Hepatocyte (in vitro differentiated cells): Measurements from ENCODE around the gene OOSP3.

Experiments used
- CTCF ChIP-seq: fragments of 200-600 bp; sonication (generic); IDR thresholded peaks from 2 replicates; pipeline ENCODE4 v1.5.1; 2016; ENCODE audit warnings: antibody characterized with exemption, mild to moderate bottlenecking; ENCODE audit not compliant: poor library complexity
- EZH2 ChIP-seq: fragments of 200-600 bp; sonication (generic); IDR thresholded peaks from 2 replicates; pipeline ENCODE4 v1.6.1; 2016; ENCODE audit warnings: antibody characterized with exemption, mild to moderate bottlenecking, borderline replicate concordance

DNA sequence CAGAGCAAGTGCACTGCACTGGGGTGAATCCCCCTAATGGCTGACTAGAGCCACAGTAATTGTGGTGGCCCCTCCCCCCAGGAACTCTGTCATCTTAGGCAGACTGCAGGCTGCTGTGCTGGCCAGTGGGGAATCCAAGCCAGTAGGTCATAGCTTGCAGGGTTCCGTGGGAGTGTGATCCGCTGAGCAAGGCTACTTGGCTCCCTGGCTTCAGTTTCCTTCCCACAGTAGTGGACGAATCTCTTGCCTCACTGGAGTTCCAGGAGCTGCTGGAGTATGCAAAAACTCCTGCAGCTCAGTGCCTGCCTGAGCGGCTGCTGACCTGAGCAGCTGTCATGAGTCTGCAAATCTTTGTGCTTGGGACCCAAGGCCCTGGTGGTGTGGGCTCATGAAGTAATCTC lies 13.2 kb downstream of the OOSP3 start:
- TF ChIP-seq CTCF (no peak), EZH2 (no peak)
